ENCODE results near the gene SAMD5.

The SAMD5 gene

GRCh38 chr6:147611992-147612391, 103.5 kb downstream of the SAMD5 start:
- H3K36me3 ChIP-seq (ENCODE audit: control insufficient read depth in 5 of 5, insufficient read depth in 5 of 5, low read length in 5 of 5), result no peaks in the 10 kb centered on the region
- H3K27ac ChIP-seq (ENCODE audit: low read depth, low read length), result no peak overlapping the region
- H3K4me1 ChIP-seq (ENCODE audit: control insufficient read depth in 5 of 5, insufficient read depth in 5 of 5, low read length in 5 of 5), result no peaks in the 10 kb centered on the region
- no peaks in the 10 kb centered on the region for H3K27me3 ChIP-seq (ENCODE audit: control insufficient read depth in 5 of 5, insufficient read depth in 4 of 5, low read length in 5 of 5)
- no peak overlapping the region for H3K9ac ChIP-seq (ENCODE audit: low read length in 5 of 5)
- no peaks in the 10 kb centered on the region for H3K9me3 ChIP-seq (ENCODE audit: control insufficient read depth in 5 of 5, low read length in 5 of 5)
- no peak overlapping the region for H3K4me3 ChIP-seq (ENCODE audit: low read depth in 1 of 5, low read length in 5 of 5)

DNA sequence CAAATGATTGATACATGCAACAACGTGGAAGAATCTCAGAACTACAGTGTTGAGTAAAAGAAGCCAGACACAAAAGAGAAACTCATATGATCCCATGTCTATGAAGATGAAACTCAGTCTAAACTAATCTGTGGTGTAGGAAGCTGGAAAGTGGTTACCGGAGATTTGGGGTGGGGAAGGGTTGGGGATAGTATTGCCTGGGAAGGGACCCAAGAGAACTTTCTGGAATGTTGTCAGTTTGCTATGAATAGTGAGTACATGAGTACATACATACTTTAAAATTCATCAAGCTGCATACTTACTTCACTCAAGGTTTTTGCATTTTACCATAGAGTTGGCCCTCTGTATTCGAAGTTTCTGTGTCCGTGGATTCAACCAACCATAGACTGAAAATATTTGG, 106.0 kb downstream of the SAMD5 start:
- Histone ChIP-seq H3K27ac (ENCODE audit: low read depth, low read length) (no peak overlapping the region), H3K4me1 (ENCODE audit: control insufficient read depth in 5 of 5, insufficient read depth in 5 of 5, low read length in 5 of 5) (peaks cover 0 to 7% (median 0%) of the 10 kb centered on the region in 5 donors), H3K4me3 (ENCODE audit: low read depth in 1 of 5, low read length in 5 of 5) (no peak overlapping the region), H3K36me3 (ENCODE audit: control insufficient read depth in 5 of 5, insufficient read depth in 5 of 5, low read length in 5 of 5) (no peaks in the 10 kb centered on the region), H3K9me3 (ENCODE audit: control insufficient read depth in 5 of 5, low read length in 5 of 5) (no peaks in the 10 kb centered on the region), H3K27me3 (ENCODE audit: control insufficient read depth in 5 of 5, insufficient read depth in 4 of 5, low read length in 5 of 5) (no peaks in the 10 kb centered on the region), H3K9ac (ENCODE audit: low read length in 5 of 5) (no peak overlapping the region)

- Histone ChIP-seq H3K4me1 (ENCODE audit: control insufficient read depth in 5 of 5, insufficient read depth in 5 of 5, low read length in 5 of 5) (peaks cover 0 to 7% (median 0%) of the 10 kb centered on the region in 5 donors), H3K27me3 (ENCODE audit: control insufficient read depth in 5 of 5, insufficient read depth in 4 of 5, low read length in 5 of 5) (no peaks in the 10 kb centered on the region)
Observed at GRCh38 chr6:147615659-147616456, 107.4 kb downstream of the SAMD5 start.

DNA sequence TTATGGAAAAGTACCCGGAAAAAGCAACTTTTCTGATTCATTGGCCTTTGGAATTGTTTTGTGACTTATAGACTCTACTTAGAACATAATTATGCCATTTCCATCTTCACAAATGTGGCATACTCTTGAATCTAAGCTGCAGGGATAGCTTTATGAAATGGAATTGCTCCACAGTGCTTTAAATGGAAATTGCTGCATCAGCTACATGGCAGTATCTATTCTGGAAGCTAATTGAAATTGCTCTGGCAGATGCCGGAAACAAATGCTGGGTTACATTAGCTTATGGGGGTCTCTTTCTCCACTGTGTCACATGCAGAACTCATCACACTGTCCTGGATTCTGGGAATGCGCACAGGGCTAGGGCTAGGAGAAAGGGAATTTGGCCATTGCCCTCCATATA, 108.9 kb downstream of the SAMD5 start:
- Histone ChIP-seq H3K9me3 (ENCODE audit: control insufficient read depth in 5 of 5, low read length in 5 of 5) (no peaks in the 10 kb centered on the region), H3K36me3 (ENCODE audit: control insufficient read depth in 5 of 5, insufficient read depth in 5 of 5, low read length in 5 of 5) (no peaks in the 10 kb centered on the region), H3K27ac (ENCODE audit: low read depth, low read length) (no peak overlapping the region)

More at GRCh38 chr6:147615659-147616456, 107.4 kb downstream of the SAMD5 start:
- Histone ChIP-seq H3K9ac (ENCODE audit: low read length in 5 of 5) (no peak overlapping the region), H3K36me3 (ENCODE audit: control insufficient read depth in 5 of 5, insufficient read depth in 5 of 5, low read length in 5 of 5) (no peaks in the 10 kb centered on the region), H3K4me3 (ENCODE audit: low read depth in 1 of 5, low read length in 5 of 5) (no peak overlapping the region), H3K9me3 (ENCODE audit: control insufficient read depth in 5 of 5, low read length in 5 of 5) (no peaks in the 10 kb centered on the region), H3K27ac (ENCODE audit: low read depth, low read length) (no peak overlapping the region)

GRCh38 chr6:147618457-147618856, 110.0 kb downstream of the SAMD5 start:
- Histone ChIP-seq H3K4me1 (ENCODE audit: control insufficient read depth in 5 of 5, insufficient read depth in 5 of 5, low read length in 5 of 5) (peaks cover 0 to 7% (median 0%) of the 10 kb centered on the region in 5 donors), H3K4me3 (ENCODE audit: low read depth in 1 of 5, low read length in 5 of 5) (no peak overlapping the region), H3K27ac (ENCODE audit: low read depth, low read length) (no peak overlapping the region), H3K27me3 (ENCODE audit: control insufficient read depth in 5 of 5, insufficient read depth in 4 of 5, low read length in 5 of 5) (no peaks in the 10 kb centered on the region), H3K36me3 (ENCODE audit: control insufficient read depth in 5 of 5, insufficient read depth in 5 of 5, low read length in 5 of 5) (no peaks in the 10 kb centered on the region), H3K9me3 (ENCODE audit: control insufficient read depth in 5 of 5, low read length in 5 of 5) (no peaks in the 10 kb centered on the region), H3K9ac (ENCODE audit: low read length in 5 of 5) (no peak overlapping the region)

More for the DNA sequence above, 108.9 kb downstream of the SAMD5 start:
- Histone ChIP-seq H3K4me3 (ENCODE audit: low read depth in 1 of 5, low read length in 5 of 5) (no peak overlapping the region), H3K4me1 (ENCODE audit: control insufficient read depth in 5 of 5, insufficient read depth in 5 of 5, low read length in 5 of 5) (peaks cover 0 to 7% (median 0%) of the 10 kb centered on the region in 5 donors), H3K9ac (ENCODE audit: low read length in 5 of 5) (no peak overlapping the region), H3K27me3 (ENCODE audit: control insufficient read depth in 5 of 5, insufficient read depth in 4 of 5, low read length in 5 of 5) (no peaks in the 10 kb centered on the region)

- peaks cover 0 to 7% (median 0%) of the 10 kb centered on the region in 5 donors for H3K4me1 ChIP-seq (ENCODE audit: control insufficient read depth in 5 of 5, insufficient read depth in 5 of 5, low read length in 5 of 5)
- H3K27me3 ChIP-seq (ENCODE audit: control insufficient read depth in 5 of 5, insufficient read depth in 4 of 5, low read length in 5 of 5), result no peaks in the 10 kb centered on the region
- no peak overlapping the region for H3K4me3 ChIP-seq (ENCODE audit: low read depth in 1 of 5, low read length in 5 of 5)
- H3K9ac ChIP-seq (ENCODE audit: low read length in 5 of 5), result no peak overlapping the region
- H3K27ac ChIP-seq (ENCODE audit: low read depth, low read length), result no peak overlapping the region
- no peaks in the 10 kb centered on the region for H3K36me3 ChIP-seq (ENCODE audit: control insufficient read depth in 5 of 5, insufficient read depth in 5 of 5, low read length in 5 of 5)
- H3K9me3 ChIP-seq (ENCODE audit: control insufficient read depth in 5 of 5, low read length in 5 of 5), result no peaks in the 10 kb centered on the region
Observed at GRCh38 chr6:147618927-147619326, 110.4 kb downstream of the SAMD5 start.

All from subcutaneous abdominal adipose tissue (tissue), 5 donors.